ENCODE data around the gene EPN2. TPM values are rescaled to one million over a fixed set of nuclear protein-coding genes. Genes with fewer than 3 reads are reported as not detected.

Gene EPN2
- polyA plus RNA-seq, 1 of the 3 experiments (the other 2 are of a cell fraction), result 38.9 TPM

GRCh38 chr17:19269106-19269505 lies 31.9 kb downstream of the EPN2 start:
- no peak overlapping the region for H3K27ac ChIP-seq (ENCODE audit: low read depth in 2 of 2, low read length in 1 of 2)
- CTCF ChIA-PET, result interaction anchor here (1.4 kb wide), 1 partner anchor 24 kb away, joined by 3 read pairs; no protein-coding TSS in a partner anchor
- no peak for TF ChIP-seq SMC3 (IDR thresholded peaks at IDR 0.05; ENCODE audit: low read depth, low read length)
- peaks cover 45% of the 10 kb centered on the region for H4K20me1 ChIP-seq (ENCODE audit: insufficient read depth)
- peaks cover 5 to 21% of the 10 kb centered on the region in 2 experiments; a peak in 3 of 4 replicates for H3K4me1 ChIP-seq (ENCODE audit: control insufficient read depth in 1 of 2, insufficient read depth in 2 of 2, low read depth in 1 of 2, low read length in 1 of 2)
- H3K9ac ChIP-seq, result no peak overlapping the region
- WGBS (ENCODE audit: low lambda C conversion rate), result 100% methylated on average over 1 of the region's 1 CpG
- H3K27me3 ChIP-seq (ENCODE audit: insufficient read depth), result no peaks in the 10 kb centered on the region
- H3K79me2 ChIP-seq (ENCODE audit: insufficient read depth), result peaks cover 75% of the 10 kb centered on the region
- H3K4me3 ChIP-seq (ENCODE audit: low read depth in 2 of 2, low read length in 1 of 2), result no peak overlapping the region
- no peak for DNase-seq
- no peaks in the 10 kb centered on the region for H3K9me3 ChIP-seq
- peaks cover 2% of the 10 kb centered on the region for H3F3A ChIP-seq (replicated peaks; ENCODE audit: insufficient read depth)
- H3K36me3 ChIP-seq (replicated peaks in 1 of 2; ENCODE audit: control insufficient read depth in 1 of 2, insufficient read depth in 2 of 2, low read length in 1 of 2), result peaks cover under 1 to 12% of the 10 kb centered on the region in 2 experiments
- no peak overlapping the region for H2AFZ ChIP-seq (ENCODE audit: low read depth)
- POLR2A ChIA-PET, result interaction anchor here (0.6 kb wide), 1 partner anchor 1415 kb away, joined by 5 read pairs; no protein-coding TSS in a partner anchor
- no peak overlapping the region for H3K4me2 ChIP-seq
- no peaks in the 10 kb centered on the region for H3K9me2 ChIP-seq

- Histone ChIP-seq H3K79me2 (ENCODE audit: insufficient read depth) (peaks cover 70% of the 10 kb centered on the region), H3K4me1 (ENCODE audit: control insufficient read depth in 1 of 2, insufficient read depth in 2 of 2, low read depth in 1 of 2, low read length in 1 of 2) (peaks cover under 1 to 19% of the 10 kb centered on the region in 2 experiments; a peak in 2 of 4 replicates), H3K9me2 (no peaks in the 10 kb centered on the region), H3K27me3 (ENCODE audit: insufficient read depth) (no peaks in the 10 kb centered on the region), H3K9me3 (no peaks in the 10 kb centered on the region), H2AFZ (ENCODE audit: low read depth) (no peak overlapping the region), H4K20me1 (ENCODE audit: insufficient read depth) (peaks cover 40% of the 10 kb centered on the region), H3K4me2 (no peak overlapping the region), H3K27ac (ENCODE audit: low read depth in 2 of 2, low read length in 1 of 2) (no peak overlapping the region), H3F3A (replicated peaks; ENCODE audit: insufficient read depth) (no peaks in the 10 kb centered on the region), H3K9ac (no peak overlapping the region), H3K36me3 (replicated peaks in 1 of 2; ENCODE audit: control insufficient read depth in 1 of 2, insufficient read depth in 2 of 2, low read length in 1 of 2) (peaks cover 4 to 17% of the 10 kb centered on the region in 2 experiments), H3K4me3 (ENCODE audit: low read depth in 2 of 2, low read length in 1 of 2) (no peak overlapping the region)
- no peak for DNase-seq
- ChIA-PET POLR2A (interaction anchor here (0.6 kb wide), 1 partner anchor 1415 kb away, joined by 5 read pairs; no protein-coding TSS in a partner anchor), CTCF (interaction anchor here (1.3 to 1.4 kb wide), 2 partner anchors 9 to 25 kb away, joined by 3 read pairs; no protein-coding TSS in a partner anchor)
- TF ChIP-seq EZH2phosphoT487 (IDR thresholded peaks at IDR 0.05; ENCODE audit: borderline replicate concordance, low read depth) (no peak), TCF12 (IDR thresholded peaks at IDR 0.05) (no peak)
- WGBS (ENCODE audit: low lambda C conversion rate), result 94% methylated on average over 3 of the region's 3 CpGs
These were observed 32.5 kb downstream of the EPN2 start for GRCh38 chr17:19269641-19270040.

- WGBS (ENCODE audit: low lambda C conversion rate), result 93% methylated on average over 2 of the region's 3 CpGs
- peaks cover 40% of the 10 kb centered on the region for H4K20me1 ChIP-seq (ENCODE audit: insufficient read depth)
- TF ChIP-seq USF1 (IDR thresholded peaks at IDR 0.05; ENCODE audit: borderline replicate concordance, low read depth), result no peak
- TF ChIP-seq REST (IDR thresholded peaks at IDR 0.05; ENCODE audit: low read depth, low read length), result no peak
- no peak for TF ChIP-seq EZH2phosphoT487 (IDR thresholded peaks at IDR 0.05; ENCODE audit: borderline replicate concordance, low read depth)
- TF ChIP-seq RFX5 (IDR thresholded peaks at IDR 0.05; ENCODE audit: low read length), result no peak
- TF ChIP-seq GATA2 (CRISPR knock-in tag; IDR thresholded peaks at IDR 0.05), result no peak
- TF ChIP-seq NFIC (IDR thresholded peaks at IDR 0.05; ENCODE audit: borderline replicate concordance), result no peak
- TF ChIP-seq MAX (IDR thresholded peaks at IDR 0.05; ENCODE audit: low read depth), result no peak
- no peak for TF ChIP-seq FOXM1 (IDR thresholded peaks at IDR 0.05; ENCODE audit: low read depth)
- TF ChIP-seq RXRA (IDR thresholded peaks at IDR 0.05; ENCODE audit: borderline replicate concordance, low read depth), result no peak
- TF ChIP-seq IRF3 (IDR thresholded peaks at IDR 0.05; ENCODE audit: low read depth, low read length), result no peak
- no peak for TF ChIP-seq FOSL2 (IDR thresholded peaks at IDR 0.05; ENCODE audit: borderline replicate concordance, low read depth)
- TF ChIP-seq SMC3 (IDR thresholded peaks at IDR 0.05; ENCODE audit: low read depth, low read length), result no peak
- no peak for TF ChIP-seq MEF2A (IDR thresholded peaks at IDR 0.05; ENCODE audit: borderline replicate concordance, low read depth)
These were observed 33.2 kb downstream of the EPN2 start for GRCh38 chr17:19270347-19270703.

More at GRCh38 chr17:19270347-19270703, 33.2 kb downstream of the EPN2 start:
- H3K27me3 ChIP-seq (ENCODE audit: insufficient read depth), result no peaks in the 10 kb centered on the region
- no peak overlapping the region for H3K4me3 ChIP-seq (ENCODE audit: low read depth in 2 of 2, low read length in 1 of 2)
- H3K4me1 ChIP-seq (ENCODE audit: control insufficient read depth in 1 of 2, insufficient read depth in 2 of 2, low read depth in 1 of 2, low read length in 1 of 2), result peaks cover 0 to 17% of the 10 kb centered on the region in 2 experiments; a peak in 1 of 4 replicates
- H3K9me3 ChIP-seq, result no peaks in the 10 kb centered on the region
- H3K4me2 ChIP-seq, result no peak overlapping the region
- no peak for DNase-seq
- ChIA-PET CTCF (interaction anchor here (1.3 to 2.0 kb wide), 2 partner anchors 9 to 16 kb away, joined by 3 to 5 read pairs; no protein-coding TSS in a partner anchor), POLR2A (no interaction called here)
- no peaks in the 10 kb centered on the region for H3K9me2 ChIP-seq
- no peaks in the 10 kb centered on the region for H3F3A ChIP-seq (replicated peaks; ENCODE audit: insufficient read depth)
- H3K27ac ChIP-seq (ENCODE audit: low read depth in 2 of 2, low read length in 1 of 2), result no peak overlapping the region
- H2AFZ ChIP-seq (ENCODE audit: low read depth), result no peak overlapping the region
- H3K79me2 ChIP-seq (ENCODE audit: insufficient read depth), result peaks cover 68% of the 10 kb centered on the region
- peaks cover 4 to 20% of the 10 kb centered on the region in 2 experiments for H3K36me3 ChIP-seq (replicated peaks in 1 of 2; ENCODE audit: control insufficient read depth in 1 of 2, insufficient read depth in 2 of 2, low read length in 1 of 2)
- H3K9ac ChIP-seq, result no peak overlapping the region

Measured in SK-N-SH (cell line).